ENCODE results near the gene RAPGEF4. TPM values are rescaled to one million over a fixed set of nuclear protein-coding genes. Genes with fewer than 3 reads are reported as not detected.
"Not testable (repeated sequence)": the region's sequence is repeated elsewhere in the genome, so short reads cannot be mapped to it uniquely, and the experiment has no call there.

RAPGEF4 gene
- total and polyA plus RNA-seq, 9 of the 15 experiments (the other 6 are each of a cell fraction or from before 2014, with no cell fraction given) = 0.04 to 0.33 (median 0.13) TPM; not detected in 6

DNA sequence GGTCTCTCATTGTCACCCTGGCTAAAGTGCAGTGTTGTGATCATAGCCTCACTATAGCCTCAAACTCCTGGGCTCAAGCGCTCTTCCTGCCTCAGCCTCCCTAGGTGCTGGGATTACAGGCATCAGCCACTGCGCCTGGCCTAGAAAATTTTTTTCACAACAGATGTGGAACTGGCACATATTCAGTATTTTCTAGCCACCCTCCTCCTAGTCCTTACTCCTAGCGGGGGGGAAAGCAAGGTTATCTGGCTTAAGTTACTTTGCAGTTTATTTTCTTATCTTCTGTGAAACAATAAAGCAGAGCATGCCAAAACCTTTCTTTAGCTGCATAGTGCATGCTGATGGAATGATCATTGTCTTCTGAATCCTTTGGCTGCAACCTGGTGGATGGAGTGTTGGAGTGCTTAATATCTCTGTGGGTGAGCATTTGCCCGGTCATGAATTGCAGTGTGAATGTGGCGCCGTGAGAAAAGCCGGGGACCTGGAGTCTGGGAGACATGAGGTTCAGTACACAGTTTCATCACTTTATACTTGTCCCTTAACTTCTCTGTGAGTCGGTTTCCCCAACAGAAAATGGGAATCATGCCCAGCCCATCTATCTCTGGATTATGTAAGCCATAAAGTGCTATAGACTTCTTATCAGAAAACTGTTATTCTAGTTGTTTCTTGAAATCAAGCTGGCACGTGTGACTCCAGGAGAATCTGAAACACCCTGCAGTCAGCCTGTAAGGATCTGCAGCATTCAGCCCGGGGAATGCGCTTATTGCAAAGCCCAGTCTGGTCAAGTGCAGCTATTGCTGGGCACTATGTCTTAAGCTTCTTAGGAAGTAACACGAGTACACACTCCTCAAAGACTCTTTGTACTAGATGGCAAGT, 301.8 kb downstream of the RAPGEF4 start:
- ChIA-PET CTCF (ENCODE audit: low intra/inter-chr PET ratio) (no interaction called here), POLR2A (no interaction called here)
- DNase-seq (ENCODE audit: extremely low read depth in 1 of 4, low spot score in 3 of 4) (no peak), FAIRE-seq (no peak), ATAC-seq (peak; percentile 29; the same call in 2 of the 3 replicates)
- Histone ChIP-seq H3K4me3 (no peak overlapping the region), H2AFZ (ENCODE audit: low read depth, low read length) (no peak overlapping the region), H3K9me1 (ENCODE audit: control insufficient read depth, insufficient read depth, low read length) (no peaks in the 10 kb centered on the region), H3K9ac (ENCODE audit: insufficient read depth in 1 of 2, low read depth in 2 of 2, low read length in 2 of 2) (no peak overlapping the region), H3K4me2 (ENCODE audit: insufficient read depth, low read length) (no peak overlapping the region), H3K4me1 (replicated peaks in 1 of 2; ENCODE audit: control insufficient read depth in 2 of 2, insufficient read depth in 2 of 2, low read length in 2 of 2) (no peaks in the 10 kb centered on the region), H3K27ac (ENCODE audit: extremely low read depth, low read depth, low read length) (no peak overlapping the region), H3K36me3 (ENCODE audit: control insufficient read depth, insufficient read depth, low read length) (no peaks in the 10 kb centered on the region), H3K27me3 (ENCODE audit: control insufficient read depth in 2 of 2, insufficient read depth in 2 of 2, low read length in 2 of 2) (peaks cover 25 to 28% of the 10 kb centered on the region in 2 experiments), H3K79me2 (ENCODE audit: control insufficient read depth, insufficient read depth, low read length) (no peaks in the 10 kb centered on the region), H3K9me3 (replicated peaks; ENCODE audit: control insufficient read depth, insufficient read depth, low read depth, low read length) (no peaks in the 10 kb centered on the region), H4K20me1 (replicated peaks; ENCODE audit: control insufficient read depth, insufficient read depth, low read length) (no peaks in the 10 kb centered on the region)
- no TSS peak for BruUV-seq (replicated peaks)
- intact Hi-C loops (cut with micrococcal nuclease) (no loop called here), in situ Hi-C loops (cut with MboI) (no loop called here)
- TF ChIP-seq HEY1 (CRISPR knock-in tag; IDR thresholded peaks at IDR 0.05; ENCODE audit: borderline replicate concordance) (no peak), SRSF9 (IDR thresholded peaks at IDR 0.05; ENCODE audit: borderline replicate concordance, low read depth, low read length) (no peak), PML (IDR thresholded peaks at IDR 0.05; ENCODE audit: low read length) (no peak)
- WGBS (ENCODE audit: insufficient coverage, low coverage, missing lambda C conversion rate) = 8% methylated on average over 12 of the region's 12 CpGs

DNA sequence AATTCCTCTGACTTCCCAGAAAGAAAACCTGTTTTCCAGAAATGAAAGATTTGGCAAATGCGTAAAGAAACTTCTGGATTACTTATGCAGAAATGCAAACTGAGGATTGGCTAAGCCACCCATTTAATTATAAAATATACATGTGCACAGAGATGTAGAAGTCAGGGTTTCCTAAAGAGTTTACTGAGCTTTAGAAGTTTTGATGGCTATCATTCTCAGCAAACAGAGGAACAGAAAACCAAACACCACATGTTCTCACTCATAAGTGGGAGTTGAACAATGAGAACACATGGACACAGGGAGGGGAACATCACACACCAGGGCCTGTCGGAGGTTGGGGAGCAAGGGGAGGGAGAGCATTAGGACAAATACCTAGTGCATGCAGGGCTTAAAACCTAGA, 302.6 kb downstream of the RAPGEF4 start:
- H3K36me3 ChIP-seq (ENCODE audit: control insufficient read depth, insufficient read depth, low read length); in situ Hi-C loops (cut with MboI); H4K20me1 ChIP-seq (replicated peaks; ENCODE audit: control insufficient read depth, insufficient read depth, low read length); BruUV-seq (replicated peaks); H2AFZ ChIP-seq (ENCODE audit: low read depth, low read length); H3K4me1 ChIP-seq (replicated peaks in 1 of 2; ENCODE audit: control insufficient read depth in 2 of 2, insufficient read depth in 2 of 2, low read length in 2 of 2); POLR2A ChIA-PET; H3K27ac ChIP-seq (ENCODE audit: extremely low read depth, low read depth, low read length); intact Hi-C loops (cut with micrococcal nuclease); FAIRE-seq; H3K9me1 ChIP-seq (ENCODE audit: control insufficient read depth, insufficient read depth, low read length); H3K9me3 ChIP-seq (replicated peaks; ENCODE audit: control insufficient read depth, insufficient read depth, low read depth, low read length); H3K4me3 ChIP-seq; CTCF ChIA-PET (ENCODE audit: low intra/inter-chr PET ratio); H3K79me2 ChIP-seq (ENCODE audit: control insufficient read depth, insufficient read depth, low read length); H3K9ac ChIP-seq (ENCODE audit: insufficient read depth in 1 of 2, low read depth in 2 of 2, low read length in 2 of 2); H3K4me2 ChIP-seq (ENCODE audit: insufficient read depth, low read length); ATAC-seq; DNase-seq (ENCODE audit: extremely low read depth in 1 of 4, low spot score in 3 of 4): not testable (repeated sequence)
- H3K27me3 ChIP-seq (ENCODE audit: control insufficient read depth in 2 of 2, insufficient read depth in 2 of 2, low read length in 2 of 2) = peaks cover 22 to 28% of the 10 kb centered on the region in 2 experiments
- 11% methylated on average over 2 of the region's 2 CpGs for WGBS (ENCODE audit: insufficient coverage, low coverage, missing lambda C conversion rate)

Measured in K562 (cell line).